GM15510 (cell line): ENCODE measurements around the gene CMSS1.

Source experiments
- POLR2A ChIP-seq: IDR thresholded peaks from 3 replicates; pipeline ENCODE4 v1.6.1; 2011; ENCODE audit warnings: borderline replicate concordance; ENCODE audit not compliant: insufficient read length; ENCODE audit errors: extremely low read depth

The CMSS1 gene

GRCh38 chr3:100160521-100160920 lies 342.9 kb downstream of the CMSS1 start:
- TF ChIP-seq POLR2A, result no peak

- no peak for TF ChIP-seq POLR2A
These were observed 346.1 kb downstream of the CMSS1 start for GRCh38 chr3:100163787-100164186.

GRCh38 chr3:100164743-100165142 lies 347.1 kb downstream of the CMSS1 start:
- no peak for TF ChIP-seq POLR2A

GRCh38 chr3:100165926-100166550 lies 348.4 kb downstream of the CMSS1 start:
- TF ChIP-seq POLR2A, result no peak

GRCh38 chr3:100169201-100169920 lies 351.7 kb downstream of the CMSS1 start:
- no peak for TF ChIP-seq POLR2A

- TF ChIP-seq POLR2A, result no peak
These were observed 352.8 kb downstream of the CMSS1 start for GRCh38 chr3:100170486-100170885.

- TF ChIP-seq POLR2A, result no peak
These were observed 353.7 kb downstream of the CMSS1 start for GRCh38 chr3:100171211-100171914.

- TF ChIP-seq POLR2A, result no peak
These were observed 356.3 kb downstream of the CMSS1 start for GRCh38 chr3:100173961-100174360.

GRCh38 chr3:100175637-100176280 lies 358.1 kb downstream of the CMSS1 start:
- TF ChIP-seq POLR2A, result no peak

- no peak for TF ChIP-seq POLR2A
These were observed 362.2 kb downstream of the CMSS1 start for GRCh38 chr3:100179692-100180349.

GRCh38 chr3:100183608-100184125 lies 366.0 kb downstream of the CMSS1 start:
- no peak for TF ChIP-seq POLR2A

GRCh38 chr3:100184948-100185570 lies 367.4 kb downstream of the CMSS1 start:
- TF ChIP-seq POLR2A, result no peak

GRCh38 chr3:100185847-100186246 lies 368.2 kb downstream of the CMSS1 start:
- TF ChIP-seq POLR2A, result no peak

- no peak for TF ChIP-seq POLR2A
These were observed 371.8 kb downstream of the CMSS1 start for GRCh38 chr3:100189444-100189964.
